Measurements from ENCODE around the gene PRR23E. TPM values are rescaled to one million over a fixed set of nuclear protein-coding genes. Genes with fewer than 3 reads are reported as not detected.

PRR23E gene
- total RNA-seq, 1 donor from 2014 or later = not detected

DNA sequence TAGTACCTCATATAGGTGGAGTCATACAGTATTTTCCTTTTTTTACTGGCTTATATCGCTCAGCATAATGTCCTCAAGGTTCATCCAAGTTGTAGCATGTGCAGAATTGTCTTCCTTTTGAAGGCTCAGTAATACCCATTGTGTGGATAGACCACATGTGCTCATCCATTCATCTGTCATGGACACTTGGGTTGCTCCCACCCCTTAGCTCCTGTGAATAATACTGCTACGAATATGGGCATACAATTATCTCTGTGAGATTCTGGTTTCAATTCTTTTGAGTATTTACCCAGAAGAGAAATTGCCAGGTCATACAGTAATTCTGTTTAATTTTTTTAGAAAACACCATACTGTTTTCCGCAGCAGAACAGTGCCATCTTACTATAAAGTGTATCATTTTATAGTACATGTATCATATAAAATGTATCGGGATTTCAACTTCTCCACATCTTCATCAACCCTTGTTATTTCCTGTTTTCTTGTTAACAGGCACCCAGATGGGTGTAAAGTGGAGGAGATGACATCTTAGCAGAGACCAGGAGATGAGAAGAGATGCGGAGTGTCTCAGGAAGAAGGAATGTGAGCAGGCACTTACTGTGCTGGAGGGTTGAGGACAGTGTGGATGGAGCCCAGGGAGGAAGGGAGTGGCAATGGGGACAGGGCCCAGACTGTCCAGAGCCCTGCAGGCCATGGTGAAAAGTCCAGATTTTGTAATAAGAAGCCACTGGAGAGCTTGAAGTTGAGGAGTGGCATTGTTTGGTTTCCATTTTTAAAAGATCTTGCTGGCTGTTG lies 27.0 kb upstream of the PRR23E start:
- Histone ChIP-seq H3K4me1 (peaks cover 0 to 8% of the 10 kb centered on the region in 2 donors), H3K27me3 (no peaks in the 10 kb centered on the region), H3K27ac (no peak overlapping the region), H3K4me3 (no peak overlapping the region), H3K9me3 (no peaks in the 10 kb centered on the region), H3K36me3 (no peaks in the 10 kb centered on the region)
- DNase-seq (ENCODE audit: low spot score in 2 of 2) = no peak
- intact Hi-C loops (cut with DNase I) = no loop called here
- TF ChIP-seq CTCF (IDR thresholded peaks at IDR 0.05) = no peak

DNA sequence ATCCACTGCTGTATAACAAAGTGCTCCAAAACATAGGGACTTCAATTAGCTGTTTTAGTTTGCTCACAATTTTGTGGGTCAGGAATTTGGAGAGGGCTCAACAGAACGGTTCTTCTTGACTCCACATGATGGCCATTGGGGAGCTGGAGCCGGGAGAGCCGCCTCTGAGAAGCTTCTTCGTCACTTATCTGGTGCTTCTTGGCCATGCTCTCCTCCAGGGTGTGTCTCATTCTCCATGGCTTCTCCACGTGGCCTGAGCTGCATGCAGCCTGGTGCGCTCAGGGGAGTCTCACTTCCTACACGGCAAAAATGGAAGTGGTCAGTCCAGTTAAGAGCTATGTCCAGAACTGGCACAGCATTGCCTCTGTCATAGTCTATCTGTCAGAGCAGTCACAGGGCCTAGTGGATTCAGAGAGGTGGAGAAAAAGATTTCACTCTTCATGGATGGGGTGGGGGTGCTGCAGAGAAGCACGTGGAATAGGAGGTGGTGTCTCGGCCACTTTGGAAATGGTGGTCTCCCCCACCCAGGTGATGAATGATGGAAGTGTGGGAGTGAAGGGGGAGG lies 26.3 kb upstream of the PRR23E start:
- no peak for TF ChIP-seq CTCF (IDR thresholded peaks at IDR 0.05)
- DNase-seq (ENCODE audit: low spot score in 2 of 2) = no peak
- intact Hi-C loops (cut with DNase I) = no loop called here

GRCh38 chr3:127167315-127168043 lies 25.5 kb upstream of the PRR23E start:
- intact Hi-C loops (cut with DNase I) = no loop called here
- Histone ChIP-seq H3K27ac (no peak overlapping the region), H3K27me3 (no peaks in the 10 kb centered on the region), H3K9me3 (no peaks in the 10 kb centered on the region), H3K4me1 (peaks cover 0 to 8% of the 10 kb centered on the region in 2 donors), H3K36me3 (no peaks in the 10 kb centered on the region), H3K4me3 (no peak overlapping the region)
- no peak for TF ChIP-seq CTCF (IDR thresholded peaks at IDR 0.05)
- DNase-seq (ENCODE audit: low spot score in 2 of 2) = no peak

More for the DNA sequence above, 26.3 kb upstream of the PRR23E start:
- Histone ChIP-seq H3K27ac (no peak overlapping the region), H3K36me3 (no peaks in the 10 kb centered on the region), H3K4me1 (peaks cover 0 to 8% of the 10 kb centered on the region in 2 donors), H3K9me3 (no peaks in the 10 kb centered on the region), H3K4me3 (no peak overlapping the region), H3K27me3 (no peaks in the 10 kb centered on the region)

- intact Hi-C loops (cut with DNase I) = no loop called here
- H3K27me3 ChIP-seq = no peaks in the 10 kb centered on the region
- DNase-seq (ENCODE audit: low spot score in 2 of 2) = no peak
- no peaks in the 10 kb centered on the region for H3K36me3 ChIP-seq
- H3K4me1 ChIP-seq = peaks cover 0 to 8% of the 10 kb centered on the region in 2 donors
- H3K27ac ChIP-seq = no peak overlapping the region
- no peak for TF ChIP-seq CTCF (IDR thresholded peaks at IDR 0.05)
- H3K4me3 ChIP-seq = no peak overlapping the region
- no peaks in the 10 kb centered on the region for H3K9me3 ChIP-seq
Measured at GRCh38 chr3:127168271-127168670, 24.7 kb upstream of the PRR23E start.

DNA sequence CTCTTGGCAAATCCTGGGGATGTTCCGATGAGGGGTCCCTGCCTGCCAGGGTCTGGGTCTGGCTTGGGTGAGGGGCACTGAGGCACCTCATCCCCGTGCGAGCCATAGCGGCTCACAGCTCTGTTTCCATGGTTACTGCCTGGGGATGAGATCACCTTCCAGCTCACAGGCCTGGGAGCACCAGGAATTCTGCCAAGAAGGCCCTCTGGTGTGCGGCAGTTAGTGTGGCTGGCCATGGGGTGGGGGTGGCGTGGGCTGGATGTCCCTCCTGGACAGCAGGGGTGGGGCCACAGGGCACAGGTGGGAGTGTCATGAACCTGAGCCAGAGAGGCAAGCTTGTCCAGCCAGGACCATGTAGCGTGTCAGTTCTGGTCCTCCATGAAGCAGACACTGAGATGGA lies 22.1 kb upstream of the PRR23E start:
- H3K9me3 ChIP-seq = no peaks in the 10 kb centered on the region
- intact Hi-C loops (cut with DNase I) = no loop called here
- H3K36me3 ChIP-seq = no peaks in the 10 kb centered on the region
- H3K27ac ChIP-seq = no peak overlapping the region
- no peak for DNase-seq (ENCODE audit: low spot score in 2 of 2)
- TF ChIP-seq CTCF (IDR thresholded peaks at IDR 0.05) = no peak
- no peak overlapping the region for H3K4me3 ChIP-seq
- no peaks in the 10 kb centered on the region for H3K27me3 ChIP-seq
- peaks cover 0 to 8% of the 10 kb centered on the region in 2 donors for H3K4me1 ChIP-seq
